Measurements from ENCODE around the gene EIF1AX.

EIF1AX gene

DNA sequence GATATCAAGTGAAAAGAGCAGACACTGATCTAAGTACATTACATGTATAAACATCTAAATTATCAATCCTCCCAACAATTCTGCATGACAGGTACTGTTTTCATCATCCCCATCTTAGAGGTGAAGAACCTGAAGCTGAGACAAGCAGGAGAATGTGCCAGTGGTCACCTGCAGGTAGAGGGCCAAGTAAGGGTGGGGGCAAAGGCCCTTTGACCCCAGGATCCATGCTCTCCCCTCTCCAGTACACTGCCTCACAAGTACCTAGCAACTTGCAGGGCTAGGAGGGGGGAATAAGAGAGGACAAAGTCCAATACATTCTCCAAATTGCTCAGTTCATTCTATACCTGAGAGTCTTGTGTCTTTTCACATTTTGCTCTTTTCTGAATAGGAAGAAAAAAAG, 16.7 kb downstream of the EIF1AX start:
- DNase-seq: no peak

DNA sequence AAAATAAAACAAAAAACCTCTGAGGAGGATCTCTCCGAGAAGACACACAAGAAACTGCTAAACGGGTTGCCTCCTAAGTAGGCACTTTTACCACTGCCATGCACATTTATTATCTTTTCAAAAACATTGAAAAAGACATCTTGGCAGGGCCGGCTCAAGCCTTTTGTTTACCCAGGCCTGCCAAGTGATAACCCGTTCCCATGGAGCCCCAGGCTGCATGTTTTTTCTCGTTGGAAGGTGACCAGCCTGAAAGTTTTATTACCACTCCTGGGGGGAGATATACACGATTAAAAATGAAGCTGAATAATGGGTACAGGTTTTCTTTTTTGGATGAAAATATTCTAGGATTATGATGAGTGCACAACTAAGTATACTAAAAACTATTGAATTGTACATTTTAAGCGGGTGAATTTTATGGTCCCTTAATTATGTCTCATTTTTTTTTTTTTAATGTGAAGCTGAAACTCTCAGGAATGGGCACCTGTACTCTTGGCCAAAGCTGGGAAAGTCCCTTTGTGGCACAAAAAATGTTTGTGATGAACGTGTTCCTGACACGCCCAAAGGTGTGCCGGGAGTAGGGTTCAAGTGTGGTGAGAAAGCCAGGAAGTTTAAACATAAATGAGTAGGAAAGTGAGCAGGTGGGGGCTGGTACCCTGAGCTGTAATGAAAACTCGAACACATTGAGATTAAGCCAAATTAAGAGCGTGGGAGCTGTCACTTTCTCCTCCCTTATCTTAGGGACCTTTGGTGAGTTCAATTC, 23.4 kb downstream of the EIF1AX start:
- no peak for DNase-seq

DNA sequence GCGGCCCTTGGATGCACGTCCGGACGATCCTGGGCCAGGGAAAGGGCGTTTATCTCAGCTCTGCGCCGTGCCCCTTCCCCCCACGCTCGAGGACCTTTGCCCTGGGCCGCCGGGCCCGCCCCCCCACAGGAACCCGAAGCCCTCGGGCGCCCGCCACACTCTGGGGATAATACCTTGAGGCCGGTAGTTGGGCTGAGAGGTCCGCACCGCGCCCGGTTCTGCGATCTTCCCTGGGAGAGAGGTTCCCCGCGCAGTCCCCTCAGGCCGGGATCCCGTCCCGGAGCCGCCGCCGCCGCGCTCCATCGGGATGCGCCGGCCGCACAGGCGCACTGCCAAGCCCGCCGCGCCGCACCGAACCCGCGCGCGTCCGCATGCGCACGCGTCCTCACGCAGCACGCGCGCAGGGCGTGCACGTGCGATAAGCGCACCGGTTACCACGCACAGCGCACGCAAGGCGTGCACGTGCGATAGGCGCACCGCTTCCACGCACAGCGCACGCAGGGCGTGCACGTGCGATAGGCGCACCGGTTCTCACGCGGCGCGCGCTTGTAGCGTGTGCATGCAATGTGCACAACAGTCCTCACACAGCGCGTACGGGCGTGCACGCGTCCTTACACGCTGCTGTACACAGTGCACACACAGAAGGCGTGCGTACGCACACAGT, 24.9 kb downstream of the EIF1AX start, which contains the start of gene MAP7D2:
TSS of gene MAP7D2 (minus strand) at position 331 of the 664 bp plus-strand sequence. CDS start at position 303, 28 bp downstream.
- DNase-seq: no peak

DNA sequence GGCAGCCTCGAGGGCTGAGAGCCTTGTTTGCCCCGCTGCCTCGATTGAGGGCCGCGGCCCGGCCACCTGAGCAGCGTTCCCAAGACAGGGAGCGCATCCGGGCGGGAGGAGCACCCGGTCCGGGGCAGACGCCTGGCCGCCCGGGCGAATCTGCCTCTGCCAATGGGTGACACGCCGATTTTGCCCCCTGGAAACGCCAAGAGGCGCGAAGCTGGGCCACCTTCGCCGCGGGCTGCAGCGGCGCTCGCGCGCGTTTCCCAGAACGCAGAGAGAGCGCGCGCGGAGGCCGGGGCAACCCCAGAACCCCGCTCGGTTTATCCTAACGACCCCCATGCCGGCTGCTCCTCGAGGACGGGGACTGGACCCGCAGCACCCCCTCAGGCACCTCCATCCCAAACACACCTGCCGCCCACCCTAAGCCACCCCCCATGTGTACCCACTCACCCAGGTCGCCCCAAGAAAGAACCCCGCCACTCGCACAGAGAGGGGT, 25.5 kb downstream of the EIF1AX start:
- DNase-seq: no peak

DNA sequence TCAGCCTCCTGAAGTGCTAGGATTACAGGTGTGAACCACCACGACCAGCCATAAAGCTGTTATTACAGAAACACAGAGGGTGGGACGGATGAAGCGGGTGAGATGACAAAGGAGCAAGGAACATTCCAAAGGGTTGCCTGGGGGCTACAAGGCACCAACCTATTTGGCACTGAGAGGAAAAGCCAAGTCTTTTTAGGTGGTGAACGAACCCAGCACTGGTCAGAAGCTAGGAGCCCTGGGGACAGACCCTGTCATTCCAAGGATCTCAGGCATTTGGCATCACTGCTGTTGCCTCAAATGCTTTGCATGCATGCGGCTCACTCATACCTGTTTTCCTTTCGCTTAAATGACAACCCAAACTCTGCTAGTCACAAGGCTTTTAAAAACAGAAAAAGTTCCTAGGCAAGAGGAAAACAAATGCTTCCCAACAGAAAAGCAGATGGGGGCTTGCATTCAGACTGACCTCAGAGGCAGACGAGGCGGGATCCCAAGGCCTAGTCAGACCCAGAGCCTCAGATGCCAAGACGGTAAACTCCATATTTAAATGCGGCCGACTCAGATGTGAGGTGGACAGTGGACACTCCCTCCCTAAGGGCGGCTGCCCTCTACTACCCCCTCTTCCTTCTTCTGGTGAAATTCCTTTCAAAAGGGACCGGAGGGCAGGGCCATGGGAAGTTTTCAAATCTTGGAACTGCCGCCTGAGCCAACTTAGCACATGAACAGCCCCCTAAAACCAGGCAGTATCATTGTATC, 29.4 kb downstream of the EIF1AX start:
- no peak for DNase-seq

DNA sequence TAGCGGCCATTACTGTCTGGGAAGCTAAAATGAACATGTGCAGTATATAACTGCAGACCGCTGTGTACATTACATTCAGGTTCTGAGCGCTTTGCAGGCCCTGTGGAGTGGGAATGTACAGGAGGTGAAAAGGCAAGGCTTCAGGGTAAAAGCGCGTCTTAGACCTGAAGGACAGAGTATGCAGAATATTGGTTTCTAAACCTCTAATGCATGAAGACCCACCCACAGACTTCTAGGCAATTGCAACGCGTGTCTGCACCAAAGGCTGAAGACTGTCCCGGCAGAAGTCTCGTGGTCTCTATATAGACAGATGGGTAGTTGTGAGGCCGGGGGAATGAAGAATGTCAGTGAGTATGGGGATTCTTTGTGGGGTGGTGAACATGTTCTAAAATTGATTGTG, 30.4 kb downstream of the EIF1AX start:
- DNase-seq: no peak

DNA sequence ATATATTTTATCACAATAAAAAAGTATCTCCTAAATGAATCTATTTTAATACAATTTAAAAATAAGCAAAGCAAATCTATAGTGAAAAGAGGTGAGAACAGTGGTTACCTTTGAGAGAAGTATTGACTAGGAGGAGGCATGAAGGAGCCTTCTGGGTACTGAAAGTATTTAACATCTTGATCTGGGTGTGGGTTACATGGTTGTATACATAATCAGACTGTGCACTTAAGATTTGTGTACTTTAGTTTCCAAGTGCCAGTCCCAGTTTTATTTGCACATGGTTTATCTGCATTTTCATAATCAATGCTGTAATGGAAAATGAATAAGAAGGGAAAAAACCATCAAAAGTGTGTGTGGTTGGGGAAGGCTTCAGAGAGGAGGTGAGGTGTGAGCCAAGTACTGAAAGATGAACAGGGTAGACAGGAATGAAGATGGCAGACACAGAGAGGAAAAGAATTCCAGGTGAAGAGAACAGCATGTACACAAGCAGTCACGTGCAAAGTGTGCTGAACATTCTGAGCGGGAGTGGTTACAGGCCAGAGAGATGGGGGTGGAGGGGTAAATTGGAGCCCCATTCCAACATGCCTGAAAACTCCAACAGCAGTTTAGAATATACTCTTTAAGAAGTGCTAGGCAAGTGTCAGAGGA, 39.6 kb downstream of the EIF1AX start:
- DNase-seq: no peak

DNA sequence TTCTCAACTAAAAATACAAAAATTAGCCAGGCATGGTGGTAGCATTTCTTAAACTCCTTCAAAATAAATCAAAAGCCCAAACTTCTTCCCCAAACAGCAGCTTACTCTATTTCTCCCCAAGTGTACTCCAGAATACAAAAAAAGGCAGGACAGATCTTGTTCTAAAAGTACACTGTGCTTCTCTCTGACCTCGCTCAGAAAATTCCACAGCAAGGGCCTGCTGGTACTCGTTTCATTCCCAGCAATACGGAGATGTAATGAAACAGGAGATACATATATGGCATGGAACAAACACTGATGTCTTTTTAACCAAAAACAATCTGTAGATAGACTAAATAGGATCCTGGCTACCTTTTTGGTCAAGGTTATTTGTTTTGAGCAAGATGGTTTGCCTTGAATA, 50.1 kb downstream of the EIF1AX start:
- DNase-seq: no peak

DNA sequence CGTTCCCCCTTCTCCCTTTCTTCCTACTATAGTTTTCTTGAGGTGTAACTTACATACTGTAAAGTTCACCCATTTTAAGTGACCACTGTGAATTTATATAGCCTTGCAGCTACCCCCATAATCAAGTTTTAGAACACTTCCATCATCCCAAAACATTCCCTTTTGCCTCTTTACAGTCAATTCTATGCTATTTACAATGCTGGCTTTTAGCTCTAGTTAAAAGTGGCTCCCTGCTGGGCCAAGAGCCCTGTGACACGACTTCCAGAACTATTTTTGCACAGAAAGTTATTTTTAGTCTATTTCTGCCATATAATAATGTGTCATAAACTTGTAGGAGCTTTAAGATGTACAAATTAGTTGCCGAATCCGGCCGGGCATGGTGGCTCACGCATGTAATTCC, 51.8 kb downstream of the EIF1AX start:
- no peak for DNase-seq

DNA sequence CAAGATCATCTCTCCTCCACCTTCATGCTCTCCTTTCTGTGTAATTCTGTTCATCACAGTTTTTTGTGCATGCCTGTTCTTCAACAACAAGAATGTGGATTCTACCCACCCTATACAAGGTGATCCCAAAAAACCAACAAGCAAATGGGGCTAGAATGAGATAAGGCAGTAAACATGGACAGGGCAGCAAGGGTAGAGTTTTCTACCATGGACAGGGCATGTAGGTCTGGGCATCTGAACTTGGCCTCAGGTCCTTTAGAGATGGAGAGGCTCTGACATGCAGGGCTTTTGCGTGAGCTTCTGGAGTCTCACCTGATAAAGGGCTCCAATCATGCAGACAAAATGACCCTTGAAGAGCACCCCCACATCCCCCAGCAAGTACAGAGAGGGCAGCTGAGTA, 61.4 kb downstream of the EIF1AX start:
- no peak for DNase-seq

Data from AML-193 (cell line).